Suprapubic skin (tissue), 4 donors: ENCODE data around the gene ACP5. TPM values are rescaled to one million over a fixed set of nuclear protein-coding genes. Genes with fewer than 3 reads are reported as not detected.

Experiments used
- DNase-seq, 2 donors: peaks; one replicate each; pipeline ENCODE4 v3.0.0-alpha.2; 2019; ENCODE audit warnings: low spot score in 2 of 2
- H3K27ac ChIP-seq: fragments of 200-600 bp; sonication (generic); one replicate; pipeline ENCODE4 v1.5.1; 2019
- H3K27me3 ChIP-seq: fragments of 200-600 bp; sonication (generic); one replicate; pipeline ENCODE4 v1.5.1; 2019
- H3K36me3 ChIP-seq: fragments of 200-600 bp; sonication (generic); one replicate; pipeline ENCODE4 v1.5.1; 2019
- H3K4me1 ChIP-seq: fragments of 200-600 bp; sonication (generic); one replicate; pipeline ENCODE4 v1.5.1; 2019
- H3K4me3 ChIP-seq: fragments of 200-600 bp; sonication (generic); one replicate; pipeline ENCODE4 v1.5.1; 2019; ENCODE audit warnings: mild to moderate bottlenecking
- H3K9me3 ChIP-seq: fragments of 200-600 bp; sonication (generic); one replicate; pipeline ENCODE4 v1.5.1; 2019
- EP300 ChIP-seq: sonication (generic); formaldehyde crosslinking; IDR thresholded peaks from one replicate; pipeline ENCODE4 v1.6.1; 2017; ENCODE audit warnings: antibody characterized with exemption
- POLR2A ChIP-seq, 2 donors: fragments of 450-650 bp; IDR thresholded peaks; one replicate each; pipeline ENCODE4 v1.6.1; 2017; ENCODE audit warnings: antibody characterized with exemption in 2 of 2, mild to moderate bottlenecking in 2 of 2, moderate library complexity in 2 of 2
- POLR2AphosphoS5 ChIP-seq, 3 donors: sonication (generic); formaldehyde crosslinking; IDR thresholded peaks; one replicate each; pipeline ENCODE4 v1.6.1; 2017; ENCODE audit warnings: antibody characterized with exemption in 3 of 3
- WGBS: methylation state at CpG from one replicate; pipeline ENCODE4 v1.1.5; 2018; 5-methylcytosine and 5-hydroxymethylcytosine counted together
- total RNA-seq, 4 donors: library from RNA; depleted of rRNA; stranded (reverse); fragments of >200 nt; gene quantifications; one replicate each; pipeline ENCODE4 v1.1.0, GENCODE V29; 2016
- TF ChIP-seq, protein P1 (sequence below), 2 donors: fragments of 200-600 bp in 1 of 2; fragments of 450-650 bp in 1 of 2; sonication (generic) in 1 of 2; IDR thresholded peaks; one replicate each; pipeline ENCODE4 v1.5.1; 2016 to 2019; ENCODE audit warnings: antibody characterized with exemption in 2 of 2, mild to moderate bottlenecking in 1 of 2, moderate library complexity in 1 of 2

ACP5 gene
- total RNA-seq, 4 donors from 2014 or later: 18.0 to 40.1 (median 32.8) TPM

DNA sequence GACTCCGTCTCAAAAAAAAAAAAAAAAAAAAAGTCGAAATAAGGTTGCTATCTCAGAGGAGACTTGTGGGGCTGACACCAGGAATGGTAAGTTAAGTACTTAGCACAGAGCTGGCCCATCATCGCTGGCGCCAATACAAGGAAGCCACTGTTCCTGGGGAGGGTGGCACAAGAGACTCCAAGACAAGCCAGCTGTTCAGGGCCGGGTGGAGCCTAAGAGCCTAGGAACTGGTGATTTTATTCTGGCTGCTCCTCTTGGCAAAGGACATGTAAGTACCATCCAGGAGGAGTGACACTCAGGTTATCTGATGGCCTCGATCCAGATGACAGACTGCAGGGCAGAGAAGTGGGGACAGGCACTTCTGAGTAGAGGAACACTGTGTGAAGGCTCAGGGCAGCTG lies 22.2 kb downstream of the ACP5 start:
- Histone ChIP-seq H3K9me3 (no peaks in the 10 kb centered on the region), H3K4me1 (peaks cover 25% of the 10 kb centered on the region), H3K36me3 (peaks cover 39% of the 10 kb centered on the region), H3K4me3 (no peak overlapping the region), H3K27me3 (no peaks in the 10 kb centered on the region), H3K27ac (no peak overlapping the region)
- no peak for TF ChIP-seq POLR2AphosphoS5 (IDR thresholded peaks at IDR 0.05)
- no peak for TF ChIP-seq POLR2A (IDR thresholded peaks at IDR 0.05)
- TF ChIP-seq, protein P1, sequence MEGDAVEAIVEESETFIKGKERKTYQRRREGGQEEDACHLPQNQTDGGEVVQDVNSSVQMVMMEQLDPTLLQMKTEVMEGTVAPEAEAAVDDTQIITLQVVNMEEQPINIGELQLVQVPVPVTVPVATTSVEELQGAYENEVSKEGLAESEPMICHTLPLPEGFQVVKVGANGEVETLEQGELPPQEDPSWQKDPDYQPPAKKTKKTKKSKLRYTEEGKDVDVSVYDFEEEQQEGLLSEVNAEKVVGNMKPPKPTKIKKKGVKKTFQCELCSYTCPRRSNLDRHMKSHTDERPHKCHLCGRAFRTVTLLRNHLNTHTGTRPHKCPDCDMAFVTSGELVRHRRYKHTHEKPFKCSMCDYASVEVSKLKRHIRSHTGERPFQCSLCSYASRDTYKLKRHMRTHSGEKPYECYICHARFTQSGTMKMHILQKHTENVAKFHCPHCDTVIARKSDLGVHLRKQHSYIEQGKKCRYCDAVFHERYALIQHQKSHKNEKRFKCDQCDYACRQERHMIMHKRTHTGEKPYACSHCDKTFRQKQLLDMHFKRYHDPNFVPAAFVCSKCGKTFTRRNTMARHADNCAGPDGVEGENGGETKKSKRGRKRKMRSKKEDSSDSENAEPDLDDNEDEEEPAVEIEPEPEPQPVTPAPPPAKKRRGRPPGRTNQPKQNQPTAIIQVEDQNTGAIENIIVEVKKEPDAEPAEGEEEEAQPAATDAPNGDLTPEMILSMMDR (IDR thresholded peaks at IDR 0.05): no peak
- TF ChIP-seq EP300: no peak
- DNase-seq: no peak
- 85% methylated on average over 6 of the region's 6 CpGs for WGBS

DNA sequence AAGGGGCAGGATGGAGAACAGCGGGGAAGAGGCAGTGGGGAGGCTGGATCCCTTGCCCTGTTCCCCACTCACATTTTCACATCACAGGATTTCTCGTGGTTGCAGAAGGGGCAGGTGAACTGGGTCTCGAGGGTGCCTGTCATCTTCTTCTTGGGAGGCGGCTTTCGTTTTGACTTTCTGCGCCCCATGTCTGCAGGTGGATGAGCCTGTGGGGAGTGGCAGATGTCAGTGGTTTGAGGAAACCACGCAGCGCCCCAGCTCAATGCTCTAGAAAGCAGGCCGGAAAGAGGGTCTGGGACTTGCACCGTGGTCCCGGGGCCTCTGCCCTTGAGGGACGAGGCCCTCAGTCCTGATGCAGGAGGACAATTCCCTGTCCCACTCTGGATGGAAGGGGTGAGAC lies 23.3 kb downstream of the ACP5 start:
- peaks cover 39% of the 10 kb centered on the region for H3K36me3 ChIP-seq
- 95% methylated on average over 9 of the region's 12 CpGs for WGBS
- no peak for DNase-seq
- H3K27me3 ChIP-seq: no peaks in the 10 kb centered on the region
- no peaks in the 10 kb centered on the region for H3K9me3 ChIP-seq
- H3K4me1 ChIP-seq: peaks cover 16% of the 10 kb centered on the region
- H3K4me3 ChIP-seq: no peak overlapping the region
- no peak overlapping the region for H3K27ac ChIP-seq
- no peak for TF ChIP-seq POLR2A (IDR thresholded peaks at IDR 0.05)
- TF ChIP-seq EP300: no peak
- TF ChIP-seq POLR2AphosphoS5 (IDR thresholded peaks at IDR 0.05): no peak
- TF ChIP-seq, protein P1 (IDR thresholded peaks at IDR 0.05): no peak

DNA sequence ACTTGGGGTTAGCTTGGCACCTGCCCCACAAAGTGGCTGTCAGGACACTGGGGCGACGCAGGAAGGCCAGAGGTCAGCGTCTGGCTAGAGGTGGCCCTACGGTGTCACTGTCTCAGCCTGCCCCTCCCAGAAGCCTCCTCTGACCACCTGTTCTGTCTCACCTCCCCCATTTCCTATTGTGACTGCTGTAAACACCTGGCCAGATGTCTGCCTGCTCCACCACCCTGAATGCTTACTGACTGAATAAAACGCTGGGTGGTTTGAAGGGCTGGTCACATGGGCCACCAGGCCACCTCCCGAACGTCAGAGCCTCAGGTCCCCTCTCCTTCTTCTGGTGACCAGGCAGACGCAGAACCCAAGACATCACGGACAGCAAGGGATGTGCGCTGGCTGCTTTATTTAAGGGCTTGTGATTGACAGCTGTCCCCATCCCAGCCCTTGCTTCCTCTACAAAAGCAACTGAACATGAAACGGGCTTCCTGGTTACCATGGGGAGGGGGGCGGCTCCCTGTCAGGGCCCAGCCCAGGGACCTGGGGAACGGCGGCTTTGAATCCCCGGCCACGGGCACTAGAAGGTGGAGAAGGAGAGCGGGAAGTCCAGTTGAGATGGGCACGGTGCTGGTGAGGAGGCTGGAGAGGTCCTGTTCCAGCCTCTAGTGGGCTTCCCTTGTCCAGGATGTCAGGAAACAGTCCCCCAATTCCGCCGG lies 24.6 kb downstream of the ACP5 start:
- H3K36me3 ChIP-seq: peaks cover 39% of the 10 kb centered on the region
- WGBS: 75% methylated on average over 12 of the region's 20 CpGs
- no peak overlapping the region for H3K27ac ChIP-seq

DNA sequence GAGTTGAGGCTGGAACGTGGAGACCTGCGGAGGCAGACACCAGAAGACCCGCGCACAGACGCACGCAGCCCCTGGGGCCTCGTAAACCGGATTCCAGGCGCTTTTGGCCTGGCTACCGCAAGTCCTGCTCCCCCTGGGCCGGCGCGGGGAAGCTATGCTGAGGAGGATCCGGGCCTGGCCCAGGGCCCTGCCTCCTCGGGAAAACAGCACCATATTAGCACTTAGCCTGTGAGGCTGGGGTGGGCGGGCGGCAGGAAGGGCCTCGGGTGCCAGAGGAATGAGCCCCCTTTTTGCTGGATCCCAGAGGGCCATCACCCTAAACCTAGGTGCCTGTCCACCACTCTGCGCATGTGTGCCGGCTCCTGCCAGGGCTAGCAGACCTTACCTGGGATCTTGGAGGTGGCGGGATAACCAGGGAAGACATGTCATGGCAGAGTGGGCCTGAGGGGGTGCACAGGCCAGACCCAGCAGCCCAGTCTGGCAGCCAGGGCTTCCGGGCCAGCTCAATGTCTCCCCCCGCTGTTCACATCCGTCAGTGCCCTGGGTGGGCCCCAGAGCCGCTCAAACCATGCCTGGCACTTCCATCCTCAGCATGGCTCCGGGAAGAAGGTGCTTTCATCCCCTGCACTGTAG lies 25.7 kb downstream of the ACP5 start:
- H3K4me1 ChIP-seq: no peaks in the 10 kb centered on the region
- no peak overlapping the region for H3K4me3 ChIP-seq
- no peak for DNase-seq
- H3K27ac ChIP-seq: no peak overlapping the region
- no peak for TF ChIP-seq POLR2A (IDR thresholded peaks at IDR 0.05)
- TF ChIP-seq, protein P1 (IDR thresholded peaks at IDR 0.05): no peak
- TF ChIP-seq EP300: no peak
- TF ChIP-seq POLR2AphosphoS5 (IDR thresholded peaks at IDR 0.05): no peak
- peaks cover 39% of the 10 kb centered on the region for H3K36me3 ChIP-seq
- no peaks in the 10 kb centered on the region for H3K9me3 ChIP-seq
- H3K27me3 ChIP-seq: no peaks in the 10 kb centered on the region
- 85% methylated on average over 13 of the region's 26 CpGs for WGBS

More for the DNA sequence above, 24.6 kb downstream of the ACP5 start:
- no peak for TF ChIP-seq EP300
- TF ChIP-seq, protein P1 (IDR thresholded peaks at IDR 0.05): no peak
- TF ChIP-seq POLR2A (IDR thresholded peaks at IDR 0.05): no peak
- TF ChIP-seq POLR2AphosphoS5 (IDR thresholded peaks at IDR 0.05): no peak
- H3K4me1 ChIP-seq: peaks cover 7% of the 10 kb centered on the region
- no peaks in the 10 kb centered on the region for H3K27me3 ChIP-seq
- H3K9me3 ChIP-seq: no peaks in the 10 kb centered on the region
- H3K4me3 ChIP-seq: no peak overlapping the region
- DNase-seq: no peak

DNA sequence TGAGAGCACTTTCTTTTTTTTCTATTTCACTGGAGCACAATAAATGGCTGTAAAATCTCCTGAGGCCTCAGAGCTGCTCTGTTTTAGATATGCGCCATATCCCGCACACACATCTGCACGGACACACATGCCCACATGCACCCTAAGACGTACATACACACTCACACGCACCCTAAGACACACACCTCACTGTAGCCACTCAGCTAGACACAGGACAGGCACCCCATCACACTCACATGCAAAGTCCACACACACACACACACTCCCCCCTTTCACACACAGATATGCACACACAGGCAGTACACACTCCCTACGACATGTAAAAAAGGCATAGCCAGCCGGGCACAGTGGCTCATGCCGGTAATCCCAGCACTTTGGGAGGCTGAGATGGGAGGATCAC lies 27.2 kb downstream of the ACP5 start:
- Histone ChIP-seq H3K4me1 (no peaks in the 10 kb centered on the region), H3K4me3 (no peak overlapping the region), H3K9me3 (no peaks in the 10 kb centered on the region), H3K27ac (no peak overlapping the region), H3K27me3 (no peaks in the 10 kb centered on the region), H3K36me3 (peaks cover 32% of the 10 kb centered on the region)
- TF ChIP-seq POLR2AphosphoS5 (IDR thresholded peaks at IDR 0.05) (no peak), POLR2A (IDR thresholded peaks at IDR 0.05) (no peak), EP300 (no peak)
- TF ChIP-seq, protein P1 (IDR thresholded peaks at IDR 0.05): no peak
- no peak for DNase-seq
- 86% methylated on average over 8 of the region's 8 CpGs for whole genome bisulfite sequencing
